DOHH2 (cell line): ENCODE results near the gene ASH1L.

Source experiments
- H3F3A ChIP-seq: fragments of 200-600 bp; sonication (generic), shearing (Covaris generic); 2 replicates; pipeline ENCODE4 v1.6.0; 2016; ENCODE audit warnings: antibody characterized with exemption, mild to moderate bottlenecking; ENCODE audit not compliant: control insufficient read depth, insufficient read depth
- H3K27ac ChIP-seq: fragments of 200-600 bp; sonication (generic); 2 replicates; pipeline ENCODE4 v1.5.1; 2014; ENCODE audit warnings: low read depth, mild to moderate bottlenecking, low read length, moderate library complexity
- H3K27me3 ChIP-seq: fragments of 200-600 bp; sonication (generic); 2 replicates; pipeline ENCODE4 v1.6.1; 2014; ENCODE audit warnings: mild to moderate bottlenecking, low read length, mixed read lengths; ENCODE audit not compliant: control insufficient read depth
- H3K36me3 ChIP-seq: fragments of 200-600 bp; sonication (generic); 2 replicates; pipeline ENCODE4 v1.6.1; 2014; ENCODE audit warnings: mild to moderate bottlenecking, low read length, moderate library complexity, mixed read lengths; ENCODE audit not compliant: control insufficient read depth
- H3K4me1 ChIP-seq: fragments of 200-600 bp; sonication (generic); 2 replicates; pipeline ENCODE4 v1.6.1; 2014; ENCODE audit warnings: mild to moderate bottlenecking, low read length, mixed read lengths; ENCODE audit not compliant: control insufficient read depth
- H3K4me2 ChIP-seq: fragments of 200-600 bp; sonication (generic); 2 replicates; pipeline ENCODE4 v1.6.0; 2014; ENCODE audit warnings: mild to moderate bottlenecking, low read length, moderate library complexity
- H3K4me3 ChIP-seq: fragments of 200-600 bp; sonication (generic); 2 replicates; pipeline ENCODE4 v1.5.1; 2014; ENCODE audit warnings: mild to moderate bottlenecking, low read length, mixed read lengths
- H3K79me2 ChIP-seq: fragments of 200-600 bp; sonication (generic); 2 replicates; pipeline ENCODE4 v1.6.1; 2014; ENCODE audit warnings: mild to moderate bottlenecking, low read length, mixed read lengths; ENCODE audit not compliant: control insufficient read depth
- H3K9me2 ChIP-seq: fragments of 200-600 bp; sonication (generic); replicated peaks from 2 replicates; pipeline ENCODE4 v1.6.1; 2014; ENCODE audit warnings: mild to moderate bottlenecking, low read length, mixed read lengths; ENCODE audit not compliant: control insufficient read depth
- H3K9me3 ChIP-seq: fragments of 200-600 bp; sonication (generic); 2 replicates; pipeline ENCODE4 v1.6.1; 2014; ENCODE audit warnings: antibody characterized with exemption, low read length, mixed read lengths; ENCODE audit not compliant: control insufficient read depth, insufficient read depth
- H4K20me1 ChIP-seq: fragments of 200-600 bp; sonication (generic); 2 replicates; pipeline ENCODE4 v1.6.0; 2014; ENCODE audit warnings: low read depth, mild to moderate bottlenecking, antibody characterized with exemption, low read length, moderate library complexity; ENCODE audit not compliant: control insufficient read depth, insufficient read depth
- CTCF ChIP-seq: fragments of 200-600 bp; sonication (generic); IDR thresholded peaks from one replicate; pipeline ENCODE4 v1.5.1; 2014; ENCODE audit warnings: antibody characterized with exemption, mild to moderate bottlenecking, low read depth, low read length; ENCODE audit not compliant: poor library complexity, severe bottlenecking
- EZH2phosphoT487 ChIP-seq: fragments of 200-600 bp; sonication (generic); IDR thresholded peaks from 2 replicates; pipeline ENCODE4 v1.6.1; 2017; ENCODE audit warnings: borderline replicate concordance, mild to moderate bottlenecking, antibody characterized with exemption, low read length, moderate library complexity, mixed read lengths

Gene ASH1L

GRCh38 chr1:155472491-155473083 lies 90.0 kb downstream of the ASH1L start:
- H3K79me2 ChIP-seq: peaks cover 59% of the 10 kb centered on the region
- no peaks in the 10 kb centered on the region for H3K9me2 ChIP-seq
- TF ChIP-seq EZH2phosphoT487: no peak
- TF ChIP-seq CTCF: no peak
- H3K36me3 ChIP-seq: peaks cover 33% of the 10 kb centered on the region
- H3K4me2 ChIP-seq: no peak overlapping the region
- H3F3A ChIP-seq: 0 out of 2 replicates have a peak, but pooled peaks cover 3% of the 10 kb centered on the region
- no peaks in the 10 kb centered on the region for H3K27me3 ChIP-seq
- H3K9me3 ChIP-seq: no peaks in the 10 kb centered on the region; the same call in 1 of the 2 replicates
- H4K20me1 ChIP-seq: no peaks in the 10 kb centered on the region
- no peak overlapping the region for H3K4me3 ChIP-seq
- peaks cover under 1% of the 10 kb centered on the region; the same call in 1 of the 2 replicates for H3K4me1 ChIP-seq
- no peak overlapping the region for H3K27ac ChIP-seq

- H3K4me1 ChIP-seq: peaks cover 8% of the 10 kb centered on the region
- H4K20me1 ChIP-seq: no peaks in the 10 kb centered on the region
- H3K9me3 ChIP-seq: no peaks in the 10 kb centered on the region; the same call in 1 of the 2 replicates
- H3F3A ChIP-seq: 0 out of 2 replicates have a peak, but pooled peaks cover 3% of the 10 kb centered on the region
- no peaks in the 10 kb centered on the region for H3K9me2 ChIP-seq
- no peak overlapping the region for H3K27ac ChIP-seq
- TF ChIP-seq CTCF (no peak), EZH2phosphoT487 (no peak)
- peaks cover 64% of the 10 kb centered on the region for H3K79me2 ChIP-seq
- H3K4me2 ChIP-seq: no peak overlapping the region
- peaks cover 33% of the 10 kb centered on the region for H3K36me3 ChIP-seq
- no peak overlapping the region for H3K4me3 ChIP-seq
- no peaks in the 10 kb centered on the region for H3K27me3 ChIP-seq
Observed at GRCh38 chr1:155471891-155472290, 90.7 kb downstream of the ASH1L start.

GRCh38 chr1:155471026-155471425 lies 91.6 kb downstream of the ASH1L start:
- peaks cover 64% of the 10 kb centered on the region for H3K79me2 ChIP-seq
- H3F3A ChIP-seq: 0 out of 2 replicates have a peak, but pooled peaks cover 3% of the 10 kb centered on the region
- H3K9me2 ChIP-seq: no peaks in the 10 kb centered on the region
- no peak for TF ChIP-seq EZH2phosphoT487
- TF ChIP-seq CTCF: no peak
- H3K36me3 ChIP-seq: peaks cover 33% of the 10 kb centered on the region
- H3K4me2 ChIP-seq: no peak overlapping the region
- H3K27ac ChIP-seq: no peak overlapping the region
- no peak overlapping the region for H3K4me3 ChIP-seq
- peaks cover 8% of the 10 kb centered on the region for H3K4me1 ChIP-seq
- no peaks in the 10 kb centered on the region for H4K20me1 ChIP-seq
- no peaks in the 10 kb centered on the region for H3K27me3 ChIP-seq
- no peaks in the 10 kb centered on the region; the same call in 1 of the 2 replicates for H3K9me3 ChIP-seq
